BLaER1 (cell line): Measurements from ENCODE around the gene PSMC4.

ENCODE experiments used
- H3K27ac ChIP-seq: shearing (Covaris generic); formaldehyde crosslinking; 2 replicates; pipeline ENCODE4 v1.8.1; 2022
- H3K27me3 ChIP-seq: shearing (Covaris generic); formaldehyde crosslinking; 2 replicates; pipeline ENCODE4 v1.8.1; 2022
- H3K36me3 ChIP-seq: shearing (Covaris generic); formaldehyde crosslinking; 2 replicates; pipeline ENCODE4 v1.8.1; 2022
- H3K4me1 ChIP-seq: shearing (Covaris generic); formaldehyde crosslinking; 2 replicates; pipeline ENCODE4 v1.8.1; 2022
- H3K4me2 ChIP-seq: shearing (Covaris generic); formaldehyde crosslinking; 2 replicates; pipeline ENCODE4 v1.8.1; 2022
- H3K4me3 ChIP-seq: shearing (Covaris generic); formaldehyde crosslinking; 2 replicates; pipeline ENCODE4 v1.8.1; 2022
- H3K9ac ChIP-seq: shearing (Covaris generic); formaldehyde crosslinking; 2 replicates; pipeline ENCODE4 v1.8.1; 2022
- H3K9me3 ChIP-seq: shearing (Covaris generic); formaldehyde crosslinking; 2 replicates; pipeline ENCODE4 v1.8.1; 2022
- H4K20me1 ChIP-seq: shearing (Covaris generic); formaldehyde crosslinking; 2 replicates; pipeline ENCODE4 v1.8.1; 2022
- Cebpa-rat ChIP-seq: shearing (Covaris generic); IDR thresholded peaks from 2 replicates; pipeline ENCODE4 v1.8.1; 2022

Gene PSMC4

GRCh38 chr19:39997638-39998216, 26.8 kb downstream of the PSMC4 start:
- Histone ChIP-seq H3K9ac (peak overlapping the region; percentile 88), H3K4me2 (peak overlapping the region; percentile 93), H3K27me3 (no peaks in the 10 kb centered on the region), H3K4me1 (peaks cover 19% of the 10 kb centered on the region), H3K36me3 (peaks cover 25% of the 10 kb centered on the region), H4K20me1 (no peaks in the 10 kb centered on the region), H3K27ac (peak overlapping the region; percentile 92), H3K4me3 (peak overlapping the region; percentile 78), H3K9me3 (peaks cover 28% of the 10 kb centered on the region)
- no peak for TF ChIP-seq Cebpa-rat

GRCh38 chr19:39998501-39998900, 27.5 kb downstream of the PSMC4 start:
- no peak overlapping the region for H3K4me2 ChIP-seq

GRCh38 chr19:40005691-40006272, 34.8 kb downstream of the PSMC4 start:
- no peak overlapping the region for H3K4me2 ChIP-seq
- H3K4me1 ChIP-seq, result no peaks in the 10 kb centered on the region
- H3K4me3 ChIP-seq, result no peak overlapping the region
- peaks cover 48% of the 10 kb centered on the region for H3K36me3 ChIP-seq
- no peaks in the 10 kb centered on the region for H3K27me3 ChIP-seq
- H4K20me1 ChIP-seq, result no peaks in the 10 kb centered on the region
- H3K9ac ChIP-seq, result no peak overlapping the region
- no peak overlapping the region for H3K27ac ChIP-seq
- no peak for TF ChIP-seq Cebpa-rat
- H3K9me3 ChIP-seq, result peaks cover 20% of the 10 kb centered on the region

More at GRCh38 chr19:39998501-39998900, 27.5 kb downstream of the PSMC4 start:
- no peak overlapping the region for H3K27ac ChIP-seq
- peaks cover 19% of the 10 kb centered on the region for H3K4me1 ChIP-seq
- H3K9ac ChIP-seq, result no peak overlapping the region
- TF ChIP-seq Cebpa-rat, result no peak
- no peaks in the 10 kb centered on the region for H3K27me3 ChIP-seq
- no peak overlapping the region for H3K4me3 ChIP-seq
- peaks cover 20% of the 10 kb centered on the region for H3K9me3 ChIP-seq
- H4K20me1 ChIP-seq, result no peaks in the 10 kb centered on the region
- H3K36me3 ChIP-seq, result peaks cover 17% of the 10 kb centered on the region

GRCh38 chr19:40006273-40006691, 35.3 kb downstream of the PSMC4 start:
- Histone ChIP-seq H3K4me3 (no peak overlapping the region), H3K27ac (no peak overlapping the region), H3K4me2 (no peak overlapping the region), H3K27me3 (no peaks in the 10 kb centered on the region), H3K9me3 (peaks cover 24% of the 10 kb centered on the region), H3K4me1 (no peaks in the 10 kb centered on the region), H3K9ac (no peak overlapping the region), H4K20me1 (no peaks in the 10 kb centered on the region), H3K36me3 (peaks cover 52% of the 10 kb centered on the region)
- no peak for TF ChIP-seq Cebpa-rat

GRCh38 chr19:40009674-40010073, 38.7 kb downstream of the PSMC4 start:
- Histone ChIP-seq H3K4me1 (no peaks in the 10 kb centered on the region), H3K27me3 (no peaks in the 10 kb centered on the region), H4K20me1 (no peaks in the 10 kb centered on the region), H3K4me3 (no peak overlapping the region), H3K36me3 (peaks cover 73% of the 10 kb centered on the region), H3K27ac (no peak overlapping the region), H3K9ac (no peak overlapping the region), H3K4me2 (no peak overlapping the region), H3K9me3 (peaks cover 58% of the 10 kb centered on the region)
- TF ChIP-seq Cebpa-rat, result no peak

- Histone ChIP-seq H3K4me1 (no peaks in the 10 kb centered on the region), H4K20me1 (no peaks in the 10 kb centered on the region), H3K4me3 (peak overlapping the region; percentile 15; the same call in 1 of the 2 replicates), H3K9me3 (peaks cover 94% of the 10 kb centered on the region), H3K36me3 (peaks cover 60% of the 10 kb centered on the region), H3K27me3 (no peaks in the 10 kb centered on the region), H3K27ac (no peak overlapping the region), H3K9ac (no peak overlapping the region), H3K4me2 (no peak overlapping the region)
- TF ChIP-seq Cebpa-rat, result no peak
Measured at GRCh38 chr19:40013991-40014390, 43.0 kb downstream of the PSMC4 start.

- no peak for TF ChIP-seq Cebpa-rat
- Histone ChIP-seq H3K27me3 (no peaks in the 10 kb centered on the region), H3K4me3 (no peak overlapping the region), H3K9me3 (peaks cover 70% of the 10 kb centered on the region), H3K36me3 (peaks cover 6% of the 10 kb centered on the region), H3K27ac (no peak overlapping the region), H4K20me1 (no peaks in the 10 kb centered on the region), H3K9ac (no peak overlapping the region), H3K4me2 (no peak overlapping the region), H3K4me1 (no peaks in the 10 kb centered on the region)
Measured at GRCh38 chr19:40023969-40024368, 53.0 kb downstream of the PSMC4 start.

- H3K27ac ChIP-seq, result no peak overlapping the region
- no peak overlapping the region for H3K4me2 ChIP-seq
- H3K4me3 ChIP-seq, result no peak overlapping the region
- no peaks in the 10 kb centered on the region for H4K20me1 ChIP-seq
- no peaks in the 10 kb centered on the region for H3K27me3 ChIP-seq
- H3K9me3 ChIP-seq, result peaks cover 91% of the 10 kb centered on the region
- H3K9ac ChIP-seq, result no peak overlapping the region
- H3K36me3 ChIP-seq, result peaks cover 14% of the 10 kb centered on the region
- H3K4me1 ChIP-seq, result no peaks in the 10 kb centered on the region
- TF ChIP-seq Cebpa-rat, result no peak
Measured at GRCh38 chr19:40025938-40026596, 55.1 kb downstream of the PSMC4 start.

GRCh38 chr19:40026597-40026970, 55.6 kb downstream of the PSMC4 start:
- H3K36me3 ChIP-seq, result peaks cover 19% of the 10 kb centered on the region
- H3K27me3 ChIP-seq, result no peaks in the 10 kb centered on the region
- no peak overlapping the region for H3K4me2 ChIP-seq
- H3K27ac ChIP-seq, result no peak overlapping the region
- no peaks in the 10 kb centered on the region for H4K20me1 ChIP-seq
- H3K9me3 ChIP-seq, result peaks cover 96% of the 10 kb centered on the region
- TF ChIP-seq Cebpa-rat, result no peak
- no peak overlapping the region for H3K9ac ChIP-seq
- no peaks in the 10 kb centered on the region for H3K4me1 ChIP-seq
- no peak overlapping the region for H3K4me3 ChIP-seq
